ENCODE data around the gene SLC43A2. TPM values are rescaled to one million over a fixed set of nuclear protein-coding genes. Genes with fewer than 3 reads are reported as not detected.

The SLC43A2 gene
- total RNA-seq, 1 donor from 2014 or later: 71.4 TPM

DNA sequence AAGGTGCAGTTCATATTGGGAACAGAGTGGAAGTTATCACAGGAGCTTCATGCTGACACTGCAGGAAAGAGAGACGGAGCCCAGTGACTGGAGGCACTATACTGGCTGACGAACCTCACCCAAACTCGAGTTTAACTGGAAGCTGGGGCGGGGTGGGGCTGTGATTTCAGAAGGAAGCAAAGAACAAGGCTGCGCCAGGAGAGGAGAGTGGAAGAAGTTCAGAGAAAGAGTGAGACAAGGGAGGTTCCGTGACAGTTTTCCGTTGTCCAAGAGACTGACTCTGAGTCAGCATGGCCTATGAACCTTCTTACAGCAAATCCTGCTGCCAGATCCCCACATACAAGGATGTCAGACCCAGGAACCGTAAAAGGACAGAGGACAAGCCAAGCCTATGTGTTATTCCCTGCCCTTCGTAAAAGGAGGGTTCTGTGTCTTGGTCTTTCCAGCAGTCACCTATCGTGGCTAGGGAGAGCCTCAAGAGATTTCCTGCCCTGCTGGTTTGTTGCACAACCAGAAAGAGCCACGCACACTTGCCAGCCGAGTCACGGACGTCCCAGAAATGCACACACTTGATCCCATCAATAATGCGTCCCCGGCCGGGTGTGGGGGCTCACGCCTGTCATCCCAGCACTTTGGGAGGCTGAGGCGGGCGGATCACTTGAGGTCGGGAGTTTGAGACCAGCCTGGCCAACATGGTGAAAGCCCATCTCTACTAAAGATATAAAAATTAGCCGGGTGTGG, 71.1 kb downstream of the SLC43A2 start:
- H3K4me1 Mint-ChIP-seq (ENCODE audit: unreplicated experiment): peaks cover 78% of the 10 kb centered on the region
- peaks cover 19% of the 10 kb centered on the region for H3K27me3 Mint-ChIP-seq (ENCODE audit: unreplicated experiment)
- H3K9me3 Mint-ChIP-seq (ENCODE audit: unreplicated experiment): no peaks in the 10 kb centered on the region
- peak overlapping the region; percentile 65 for H3K4me3 Mint-ChIP-seq (ENCODE audit: unreplicated experiment)
- DNase-seq (ENCODE audit: low spot score): no peak
- peak overlapping the region; percentile 48 for H3K27ac Mint-ChIP-seq (ENCODE audit: unreplicated experiment)
- peaks cover 44% of the 10 kb centered on the region for H3K36me3 Mint-ChIP-seq (ENCODE audit: low read depth, unreplicated experiment)
- TF ChIP-seq, protein P1, sequence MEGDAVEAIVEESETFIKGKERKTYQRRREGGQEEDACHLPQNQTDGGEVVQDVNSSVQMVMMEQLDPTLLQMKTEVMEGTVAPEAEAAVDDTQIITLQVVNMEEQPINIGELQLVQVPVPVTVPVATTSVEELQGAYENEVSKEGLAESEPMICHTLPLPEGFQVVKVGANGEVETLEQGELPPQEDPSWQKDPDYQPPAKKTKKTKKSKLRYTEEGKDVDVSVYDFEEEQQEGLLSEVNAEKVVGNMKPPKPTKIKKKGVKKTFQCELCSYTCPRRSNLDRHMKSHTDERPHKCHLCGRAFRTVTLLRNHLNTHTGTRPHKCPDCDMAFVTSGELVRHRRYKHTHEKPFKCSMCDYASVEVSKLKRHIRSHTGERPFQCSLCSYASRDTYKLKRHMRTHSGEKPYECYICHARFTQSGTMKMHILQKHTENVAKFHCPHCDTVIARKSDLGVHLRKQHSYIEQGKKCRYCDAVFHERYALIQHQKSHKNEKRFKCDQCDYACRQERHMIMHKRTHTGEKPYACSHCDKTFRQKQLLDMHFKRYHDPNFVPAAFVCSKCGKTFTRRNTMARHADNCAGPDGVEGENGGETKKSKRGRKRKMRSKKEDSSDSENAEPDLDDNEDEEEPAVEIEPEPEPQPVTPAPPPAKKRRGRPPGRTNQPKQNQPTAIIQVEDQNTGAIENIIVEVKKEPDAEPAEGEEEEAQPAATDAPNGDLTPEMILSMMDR (IDR thresholded peaks at IDR 0.05; ENCODE audit: unreplicated experiment): no peak

- no peak for DNase-seq (ENCODE audit: low spot score)
- TF ChIP-seq, protein P1 (IDR thresholded peaks at IDR 0.05; ENCODE audit: unreplicated experiment): no peak
- peak overlapping the region; percentile 84 for H3K27ac Mint-ChIP-seq (ENCODE audit: unreplicated experiment)
- H3K4me3 Mint-ChIP-seq (ENCODE audit: unreplicated experiment): peak overlapping the region; percentile 53
- H3K9me3 Mint-ChIP-seq (ENCODE audit: unreplicated experiment): no peaks in the 10 kb centered on the region
- peaks cover 46% of the 10 kb centered on the region for H3K36me3 Mint-ChIP-seq (ENCODE audit: low read depth, unreplicated experiment)
- peaks cover 12% of the 10 kb centered on the region for H3K27me3 Mint-ChIP-seq (ENCODE audit: unreplicated experiment)
- H3K4me1 Mint-ChIP-seq (ENCODE audit: unreplicated experiment): peaks cover 74% of the 10 kb centered on the region
Observed at GRCh38 chr17:1555651-1556471, 72.8 kb downstream of the SLC43A2 start.

- peak overlapping the region; percentile 88 for H3K27ac Mint-ChIP-seq (ENCODE audit: unreplicated experiment)
Observed at GRCh38 chr17:1554751-1555540, 73.7 kb downstream of the SLC43A2 start.

GRCh38 chr17:1553354-1554266, 75.0 kb downstream of the SLC43A2 start:
- no peak for DNase-seq (ENCODE audit: low spot score)
- Mint-ChIP-seq H3K4me1 (ENCODE audit: unreplicated experiment) (peaks cover 61% of the 10 kb centered on the region), H3K36me3 (ENCODE audit: low read depth, unreplicated experiment) (peaks cover 44% of the 10 kb centered on the region), H3K27ac (ENCODE audit: unreplicated experiment) (peak overlapping the region; percentile 84), H3K27me3 (ENCODE audit: unreplicated experiment) (peaks cover 7% of the 10 kb centered on the region), H3K4me3 (ENCODE audit: unreplicated experiment) (peak overlapping the region; percentile 27), H3K9me3 (ENCODE audit: unreplicated experiment) (no peaks in the 10 kb centered on the region)
- TF ChIP-seq, protein P1 (IDR thresholded peaks at IDR 0.05; ENCODE audit: unreplicated experiment): no peak

More at GRCh38 chr17:1554751-1555540, 73.7 kb downstream of the SLC43A2 start:
- TF ChIP-seq, protein P1 (IDR thresholded peaks at IDR 0.05; ENCODE audit: unreplicated experiment): no peak
- peaks cover 47% of the 10 kb centered on the region for H3K36me3 Mint-ChIP-seq (ENCODE audit: low read depth, unreplicated experiment)
- DNase-seq (ENCODE audit: low spot score): no peak
- H3K4me1 Mint-ChIP-seq (ENCODE audit: unreplicated experiment): peaks cover 74% of the 10 kb centered on the region
- H3K27me3 Mint-ChIP-seq (ENCODE audit: unreplicated experiment): peaks cover 6% of the 10 kb centered on the region
- H3K9me3 Mint-ChIP-seq (ENCODE audit: unreplicated experiment): no peaks in the 10 kb centered on the region
- H3K4me3 Mint-ChIP-seq (ENCODE audit: unreplicated experiment): no peak overlapping the region

All from endothelial cell (in vitro differentiated cells).